Stimulated activated CD8-positive, alpha-beta memory T cell treated with anti-CD3 and anti-CD28 coated beads, Interleukin-15, amount 100 ng/mL, for 4 hours (primary cell): ENCODE data around the gene TESK1.
"Not testable (repeated sequence)": the region's sequence is repeated elsewhere in the genome, so short reads cannot be mapped to it uniquely, and the experiment has no call there.

Experiments
- DNase-seq, 2 donors: peaks; one replicate each; pipeline ENCODE4 v3.0.0-alpha.2; 2020; ENCODE audit warnings: low read depth in 2 of 2

TESK1 gene

DNA sequence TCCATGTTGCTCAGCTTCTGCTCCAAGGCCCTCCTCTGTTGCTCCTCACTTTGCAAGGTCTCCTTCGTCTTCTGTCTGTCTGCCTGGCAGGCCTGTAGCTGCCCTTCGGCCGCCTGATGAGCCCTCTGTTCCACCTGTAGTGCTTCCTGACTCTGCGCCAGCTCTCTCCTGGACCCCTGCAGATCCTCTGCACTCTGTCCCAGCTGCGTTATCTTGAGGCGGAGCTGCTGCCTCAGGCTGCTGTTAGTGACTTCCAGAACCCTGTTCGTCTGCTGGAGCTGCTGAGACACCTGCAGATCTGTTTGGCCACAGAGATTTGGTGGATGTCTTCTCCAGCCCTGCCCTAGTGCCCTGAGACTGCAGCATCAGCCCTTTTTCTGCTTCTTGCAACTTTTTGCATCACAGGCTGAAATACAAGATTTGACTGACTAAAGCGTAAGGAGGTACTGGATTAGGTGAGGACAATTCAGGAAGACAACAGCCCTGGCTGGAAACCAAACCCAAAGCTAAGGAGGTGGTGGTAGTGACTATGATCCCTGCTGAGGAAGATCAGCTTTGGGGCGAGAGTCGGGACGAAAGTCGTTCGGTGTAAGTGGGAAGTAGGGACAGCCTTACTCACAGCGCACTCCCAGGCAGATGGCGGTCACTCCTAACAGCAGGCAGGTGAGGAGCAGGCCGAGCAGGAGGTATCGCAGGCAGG, 11.1 kb downstream of the TESK1 start:
- DNase-seq, result no peak

DNA sequence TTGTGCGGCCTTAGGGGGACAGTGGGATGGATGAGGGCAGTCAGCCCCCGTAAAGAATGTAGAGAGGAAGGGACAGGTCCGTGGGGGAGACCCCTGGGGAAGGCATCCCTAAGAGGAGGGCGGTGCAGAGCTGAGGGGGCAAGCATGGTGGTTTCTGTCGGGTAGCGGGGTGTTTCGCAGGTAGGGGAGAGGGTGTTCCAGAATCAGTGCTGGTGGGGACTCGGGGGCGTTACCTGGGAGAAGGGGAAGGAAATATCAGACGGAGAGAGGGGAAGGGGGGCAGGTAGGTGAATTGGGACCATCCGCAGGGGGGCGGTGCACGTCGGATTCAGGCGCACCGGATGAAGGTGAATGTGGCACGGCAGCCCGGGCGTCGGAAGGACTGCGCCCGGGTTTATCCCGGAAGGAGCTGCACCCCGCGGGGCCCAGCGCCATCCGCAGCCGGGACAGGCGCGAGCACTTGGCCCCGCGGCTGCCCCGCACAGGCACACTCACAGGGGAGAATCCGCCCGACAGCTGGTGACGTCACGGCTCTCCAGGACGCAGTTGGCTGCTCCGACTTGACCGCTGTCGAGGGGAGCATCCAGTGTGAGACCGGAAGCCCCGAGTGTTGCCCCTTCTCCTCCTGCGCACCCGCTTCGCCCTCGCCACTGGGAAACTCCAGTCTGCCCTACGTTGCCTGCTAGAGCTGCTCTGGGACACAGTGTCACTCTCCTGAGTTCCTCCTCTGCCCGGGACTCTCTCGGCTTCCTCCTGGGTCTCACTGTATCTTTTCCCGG, 11.8 kb downstream of the TESK1 start:
- peak; percentile 50 to 57 for DNase-seq

GRCh38 chr9:35617548-35617947, 12.5 kb downstream of the TESK1 start:
- DNase-seq, result no peak

DNA sequence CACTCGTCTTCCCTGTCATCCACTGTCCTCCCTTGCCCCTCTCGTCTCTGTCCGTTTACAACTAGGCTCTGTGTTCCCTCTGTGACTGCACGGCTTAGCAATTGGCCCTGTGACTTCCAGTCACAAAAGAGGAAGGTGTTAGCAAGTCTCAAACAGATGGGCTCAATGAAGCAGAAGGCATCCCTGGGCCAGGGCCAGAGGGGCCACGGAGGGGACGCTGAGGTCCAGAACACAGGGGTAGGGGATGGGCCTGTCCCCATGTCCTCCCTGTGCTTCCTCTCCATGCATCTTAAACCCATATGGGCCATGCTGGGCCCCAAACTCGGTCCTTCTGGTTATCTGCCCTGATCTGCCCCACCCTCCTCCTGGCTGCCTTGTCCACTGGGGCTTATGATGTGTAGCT, 13.3 kb downstream of the TESK1 start, which contains the start of gene CD72:
CD72 (minus strand) TSS at position 89 of the 403 bp plus-strand sequence. CDS start 110 bp downstream, outside the sequence.
- no peak for DNase-seq

DNA sequence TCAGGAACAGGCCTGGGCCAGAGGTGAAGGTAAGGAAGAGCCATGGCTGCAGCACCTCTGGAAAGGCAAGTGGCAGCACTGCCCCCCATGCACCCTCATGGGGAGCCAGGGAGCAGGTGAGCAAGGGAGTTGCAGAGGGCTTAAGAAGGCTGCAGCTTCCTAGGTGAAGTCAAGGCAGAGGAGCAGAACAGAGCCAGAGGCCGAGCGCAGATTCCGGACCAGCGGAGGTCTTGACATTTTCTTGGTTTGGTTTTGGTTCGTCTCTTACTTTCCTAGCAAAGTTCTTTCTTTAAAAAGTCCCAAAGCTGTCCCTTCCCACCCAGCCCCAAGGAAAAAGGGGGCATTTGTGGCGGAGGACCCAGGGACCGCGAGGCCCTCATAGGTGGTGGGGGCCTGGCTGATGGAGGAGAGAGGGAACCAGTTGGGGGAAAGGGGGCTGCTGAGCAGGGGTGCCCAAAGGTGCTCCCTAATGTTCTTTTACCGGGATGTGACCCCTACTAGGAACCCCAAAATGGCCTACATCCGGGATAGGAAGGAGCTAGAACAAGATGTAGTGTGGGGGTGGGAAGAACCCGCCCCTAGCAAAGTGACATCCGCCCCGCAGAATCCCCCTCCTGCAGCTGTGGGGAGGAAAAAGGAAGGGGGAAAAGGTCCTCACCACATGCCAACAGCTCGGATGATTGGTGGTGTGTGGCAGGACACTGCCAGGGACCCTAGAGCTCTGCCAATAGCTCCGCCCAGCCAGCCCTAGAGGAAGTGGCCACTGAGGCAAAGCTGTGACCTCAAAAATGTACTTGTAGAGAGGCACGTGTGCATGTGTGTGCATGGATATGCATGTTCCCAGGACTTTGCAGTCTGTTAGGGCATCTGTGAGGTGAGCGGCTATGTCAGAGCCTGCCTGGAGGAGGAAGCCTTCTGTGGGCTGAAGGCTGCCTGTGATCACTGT, 14.1 kb downstream of the TESK1 start:
- peak in 1 of 2 donors; percentile 25 for DNase-seq

DNA sequence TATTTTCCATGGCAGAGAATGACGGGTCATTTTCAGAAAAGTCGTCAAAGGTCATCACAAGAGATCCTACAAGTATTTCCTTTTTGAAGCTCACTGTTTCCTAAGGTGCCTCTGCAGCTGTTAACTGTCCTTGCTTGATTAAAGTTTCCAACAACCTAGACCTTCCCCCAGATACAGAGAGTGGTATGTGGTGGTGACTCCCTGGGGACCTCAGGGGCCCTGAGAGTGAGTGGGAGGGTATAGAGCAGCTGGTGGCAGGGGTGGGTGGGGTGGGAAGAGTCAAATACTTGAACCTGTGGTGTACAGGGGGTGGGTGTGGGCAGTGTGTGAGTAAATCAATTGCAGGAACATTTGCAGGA, 14.7 kb downstream of the TESK1 start:
- no peak for DNase-seq

- no peak for DNase-seq
Observed at GRCh38 chr9:35627575-35627974, 22.5 kb downstream of the TESK1 start.

GRCh38 chr9:35628389-35628991, 23.4 kb downstream of the TESK1 start:
- DNase-seq, result no peak

- DNase-seq, result no peak
Observed at GRCh38 chr9:35629597-35629996, 24.5 kb downstream of the TESK1 start.

GRCh38 chr9:35635730-35636129, 30.7 kb downstream of the TESK1 start:
- no peak for DNase-seq

- DNase-seq, result no peak
Observed at GRCh38 chr9:35636135-35636876, 31.2 kb downstream of the TESK1 start.

- not testable (repeated sequence) for DNase-seq
Observed at GRCh38 chr9:35636877-35637246, 31.8 kb downstream of the TESK1 start.

GRCh38 chr9:35637427-35637955, 32.4 kb downstream of the TESK1 start:
- not testable (repeated sequence) for DNase-seq

DNA sequence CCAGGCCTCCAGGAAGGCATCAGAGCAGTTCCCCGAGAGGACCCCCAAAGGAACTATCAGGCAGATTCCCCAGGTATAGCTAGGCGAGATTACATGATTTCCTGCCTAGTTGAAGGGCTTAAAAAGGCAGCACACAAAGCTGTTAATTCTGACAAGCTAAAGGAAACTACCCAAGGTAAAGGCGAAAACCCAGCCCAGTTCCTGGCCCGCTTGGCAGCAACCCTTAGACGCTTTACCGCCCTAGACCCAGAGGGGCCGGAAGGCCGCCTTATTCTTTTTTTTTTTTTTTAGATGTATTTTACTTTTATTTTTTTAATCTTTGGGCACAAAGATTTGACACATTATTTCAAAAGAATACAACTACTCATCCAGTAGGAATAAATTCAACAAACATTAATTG, 33.7 kb downstream of the TESK1 start:
- DNase-seq, result not testable (repeated sequence)

DNA sequence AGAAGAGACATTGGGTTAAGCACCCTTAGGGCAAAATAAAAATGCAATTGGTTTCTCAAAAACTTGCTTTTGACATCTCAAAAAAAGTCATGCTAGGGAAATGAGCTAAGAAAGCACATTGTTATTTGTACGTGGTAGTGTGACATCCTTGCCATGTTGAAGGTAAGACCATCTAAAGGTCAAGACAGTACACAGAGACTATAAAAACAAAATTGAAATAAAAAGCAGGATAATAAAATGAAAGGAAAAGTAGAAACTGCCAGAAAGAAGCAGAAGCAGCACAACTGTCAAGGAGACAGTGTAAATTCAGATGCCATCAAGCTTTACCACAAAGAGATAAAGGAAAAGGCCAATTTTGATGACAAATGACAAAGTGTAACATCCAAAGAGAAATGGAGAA, 34.2 kb downstream of the TESK1 start:
- DNase-seq, result not testable (repeated sequence)

DNA sequence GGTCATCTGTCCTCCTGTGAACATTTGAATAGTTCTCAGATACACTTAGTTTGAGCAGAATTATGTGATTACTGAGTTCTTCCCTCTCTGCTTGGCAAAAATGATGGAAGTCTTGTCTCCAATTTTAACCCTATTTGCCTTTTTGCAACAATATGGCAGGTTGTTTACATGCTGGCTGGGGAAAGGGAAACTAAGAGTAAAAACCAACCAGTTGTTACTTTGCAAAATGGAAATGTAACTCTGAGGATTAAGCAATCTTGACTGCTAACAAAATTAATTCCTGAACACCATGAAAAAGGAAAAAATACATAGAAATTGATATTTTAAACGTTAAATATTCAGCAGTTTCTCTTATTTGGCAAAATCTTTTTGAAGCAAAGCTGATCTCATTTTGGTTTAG, 34.6 kb downstream of the TESK1 start:
- no peak for DNase-seq

DNA sequence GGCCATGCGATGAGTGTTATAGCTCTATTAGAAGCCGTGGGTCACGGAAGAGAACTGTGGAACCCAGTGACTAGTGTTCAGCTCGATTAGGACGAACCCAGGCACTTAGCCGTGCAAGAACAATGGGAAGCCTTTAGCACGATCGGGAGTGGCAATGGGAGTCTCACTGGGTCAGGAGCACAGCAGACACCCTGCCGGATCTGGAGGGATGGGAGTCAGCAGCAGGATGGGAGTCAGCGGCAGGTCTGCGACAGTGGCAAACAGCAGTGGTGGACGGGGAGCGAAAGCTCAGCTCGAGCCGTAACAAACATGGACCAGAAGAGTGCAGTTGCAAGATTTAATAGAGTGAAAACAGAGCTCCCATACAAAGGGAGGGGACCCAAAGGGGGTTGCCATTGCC, 35.4 kb downstream of the TESK1 start:
- DNase-seq, result not testable (repeated sequence)

DNA sequence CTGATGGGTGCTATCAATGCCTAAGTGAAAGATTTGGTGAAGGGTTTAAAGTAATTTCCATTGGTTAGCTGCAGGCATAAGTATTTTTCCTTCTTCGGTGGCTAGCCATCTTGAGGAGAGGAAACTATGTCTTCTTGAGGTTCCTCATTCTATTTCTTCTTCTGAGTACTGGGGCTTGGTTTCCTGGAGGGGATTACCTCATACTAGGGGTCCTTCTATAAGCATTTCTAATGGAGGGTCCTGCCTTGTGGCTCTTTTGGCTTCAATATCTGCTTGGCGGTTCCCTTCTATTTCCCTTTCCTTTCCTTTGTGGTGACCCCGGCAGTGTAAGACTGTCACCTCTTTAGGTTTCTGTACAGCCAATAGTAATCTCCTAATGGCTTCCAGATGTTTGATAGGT, 36.4 kb downstream of the TESK1 start:
- DNase-seq, result not testable (repeated sequence)

DNA sequence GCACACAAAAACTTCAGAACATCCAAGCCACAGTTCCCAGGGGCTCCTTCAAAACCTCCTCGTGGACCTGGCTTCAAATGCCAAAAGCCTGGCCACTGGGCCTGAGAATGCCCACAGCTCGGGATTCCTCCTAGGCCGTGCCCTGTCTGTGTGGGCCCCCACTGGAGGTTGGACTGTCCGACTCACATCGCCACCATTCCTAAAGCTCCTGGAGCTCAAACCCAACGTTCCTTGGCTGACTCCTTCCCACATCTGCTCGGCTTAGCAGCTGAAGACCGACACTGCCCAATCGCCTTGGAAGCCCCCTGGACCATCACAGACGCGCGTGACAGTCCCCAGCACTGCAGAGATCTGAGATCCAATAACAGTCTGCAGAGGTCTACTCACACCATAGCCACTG, 38.0 kb downstream of the TESK1 start:
- DNase-seq, result no peak

DNA sequence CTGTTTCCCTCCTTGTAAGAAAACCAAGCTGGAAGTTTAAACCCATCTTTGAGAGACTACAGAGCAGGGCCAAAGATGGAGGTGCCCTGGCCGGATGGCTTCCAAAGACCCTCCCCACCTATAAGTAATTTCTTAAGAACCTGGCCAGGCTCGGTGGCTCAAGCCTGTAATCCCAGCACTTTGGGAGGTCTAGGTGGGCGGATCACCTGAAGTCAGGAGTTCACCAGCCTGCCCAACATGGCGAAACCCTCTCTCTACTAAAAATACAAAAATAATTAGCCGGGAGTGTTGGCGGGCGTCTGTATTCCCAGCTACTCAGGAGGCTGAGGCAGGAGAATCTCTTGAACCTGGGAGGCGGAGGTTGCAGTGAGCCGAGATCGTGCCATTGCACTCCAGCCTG, 40.7 kb downstream of the TESK1 start:
- DNase-seq, result not testable (repeated sequence)

DNA sequence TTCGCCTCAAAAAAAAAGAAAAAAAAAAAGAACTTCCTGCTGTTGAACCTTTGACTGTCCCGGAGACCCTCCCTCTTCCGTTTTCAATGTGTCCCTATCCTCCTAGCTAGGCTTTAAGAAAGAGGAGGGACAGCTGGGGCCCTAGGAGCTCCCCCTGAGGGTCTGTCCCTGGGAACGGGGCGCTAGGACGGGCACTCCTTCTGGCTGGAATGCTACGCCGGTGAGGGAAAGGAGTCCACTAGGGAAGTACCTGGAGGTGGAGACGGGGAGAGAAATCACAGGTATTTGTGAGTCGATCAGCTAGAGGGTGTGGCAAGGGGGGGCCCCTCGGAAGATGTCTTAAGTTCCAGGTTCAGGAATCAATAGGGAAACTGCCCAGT, 41.1 kb downstream of the TESK1 start:
- no peak for DNase-seq
